ENCODE results near the gene TWNK.

The TWNK gene

GRCh38 chr10:101014230-101014884 is 27.0 kb downstream of the TWNK start:
- H3K27ac ChIP-seq: no peak overlapping the region
- TF ChIP-seq CTCF (conservative IDR thresholded peaks at IDR 0.05) (peak; percentile 76), ZFX (IDR thresholded peaks at IDR 0.05) (no peak)

GRCh38 chr10:101014966-101015581 is 27.7 kb downstream of the TWNK start:
- H3K27ac ChIP-seq: no peak overlapping the region
- TF ChIP-seq CTCF (conservative IDR thresholded peaks at IDR 0.05) (no peak), ZFX (IDR thresholded peaks at IDR 0.05) (no peak)

- TF ChIP-seq CTCF (conservative IDR thresholded peaks at IDR 0.05) (no peak), ZFX (IDR thresholded peaks at IDR 0.05) (no peak)
- H3K27ac ChIP-seq: no peak overlapping the region
Measured at GRCh38 chr10:101015582-101015973, 28.2 kb downstream of the TWNK start.

- TF ChIP-seq CTCF (conservative IDR thresholded peaks at IDR 0.05): no peak
- no peak for TF ChIP-seq ZFX (IDR thresholded peaks at IDR 0.05)
- H3K27ac ChIP-seq: no peak overlapping the region
Measured at GRCh38 chr10:101016814-101017213, 29.5 kb downstream of the TWNK start.

- TF ChIP-seq CTCF (conservative IDR thresholded peaks at IDR 0.05): no peak
- TF ChIP-seq ZFX (IDR thresholded peaks at IDR 0.05): no peak
- H3K27ac ChIP-seq: no peak overlapping the region
Measured at GRCh38 chr10:101018118-101018599, 30.8 kb downstream of the TWNK start.

GRCh38 chr10:101018600-101019439 is 31.5 kb downstream of the TWNK start:
- TF ChIP-seq CTCF (conservative IDR thresholded peaks at IDR 0.05): peak; percentile 68
- no peak for TF ChIP-seq ZFX (IDR thresholded peaks at IDR 0.05)
- H3K27ac ChIP-seq: no peak overlapping the region

GRCh38 chr10:101019440-101019703 is 32.0 kb downstream of the TWNK start:
- no peak for TF ChIP-seq ZFX (IDR thresholded peaks at IDR 0.05)
- TF ChIP-seq CTCF (conservative IDR thresholded peaks at IDR 0.05): no peak
- no peak overlapping the region for H3K27ac ChIP-seq
